Umbilical cord (tissue), 2 donors: Measurements from ENCODE around the gene GNGT2. TPM values are rescaled to one million over a fixed set of nuclear protein-coding genes. Genes with fewer than 3 reads are reported as not detected.
A peak's percentile ranks its signal among the peaks of the same experiment; 100 is the strongest.

Source experiments
- DNase-seq: peaks from one replicate; pipeline ENCODE4 v3.0.0-alpha.2; 2015; ENCODE audit warnings: low spot score
- total RNA-seq: library from RNA; depleted of rRNA; stranded (reverse); fragments of >200 nt; gene quantifications from one replicate; pipeline ENCODE4 v1.2.3, GENCODE V29; 2014; ENCODE audit warnings: low replicate concordance; ENCODE audit not compliant: insufficient read depth

The GNGT2 gene
- total RNA-seq, 1 donor from 2014 or later, result not detected

DNA sequence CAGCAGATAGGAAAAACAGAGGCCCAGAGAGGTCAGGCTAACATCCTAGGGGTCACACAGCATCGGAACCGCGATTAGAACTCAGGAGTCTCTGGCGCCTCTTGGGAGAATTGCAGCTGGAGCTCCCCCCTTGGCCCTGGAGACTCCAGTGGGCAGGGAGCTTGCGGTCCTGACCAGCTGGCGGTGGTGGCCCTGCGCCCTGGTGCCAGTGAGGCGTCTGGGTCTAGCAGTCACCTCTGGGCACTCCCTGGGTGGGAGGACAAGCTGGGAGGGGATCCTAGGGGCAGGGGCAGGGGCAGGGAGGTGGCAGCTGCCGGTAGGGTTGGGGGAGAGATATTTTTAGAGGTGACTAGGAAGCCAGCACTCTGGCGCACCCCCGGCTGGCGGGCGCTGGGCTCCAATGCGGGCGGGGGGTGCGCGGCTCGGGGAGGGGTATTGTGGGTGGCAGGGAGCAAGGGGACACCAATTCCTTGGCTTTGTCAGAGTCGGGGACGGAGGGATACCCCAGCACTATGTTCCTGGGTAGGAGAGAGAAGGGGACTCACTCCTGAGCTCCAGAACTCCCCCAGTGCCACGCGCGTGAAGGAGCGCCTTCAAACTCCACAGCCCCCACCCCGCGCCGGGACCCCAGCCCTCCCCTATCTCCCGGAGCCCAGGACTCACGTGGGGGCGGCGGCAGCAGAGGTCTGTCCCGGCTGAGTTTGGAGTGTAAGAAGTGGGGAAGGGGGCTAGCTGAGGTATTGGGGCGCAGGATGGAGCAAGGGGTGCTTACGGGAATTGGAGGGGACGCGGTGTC, 19.6 kb upstream of the GNGT2 start:
- no peak for DNase-seq

DNA sequence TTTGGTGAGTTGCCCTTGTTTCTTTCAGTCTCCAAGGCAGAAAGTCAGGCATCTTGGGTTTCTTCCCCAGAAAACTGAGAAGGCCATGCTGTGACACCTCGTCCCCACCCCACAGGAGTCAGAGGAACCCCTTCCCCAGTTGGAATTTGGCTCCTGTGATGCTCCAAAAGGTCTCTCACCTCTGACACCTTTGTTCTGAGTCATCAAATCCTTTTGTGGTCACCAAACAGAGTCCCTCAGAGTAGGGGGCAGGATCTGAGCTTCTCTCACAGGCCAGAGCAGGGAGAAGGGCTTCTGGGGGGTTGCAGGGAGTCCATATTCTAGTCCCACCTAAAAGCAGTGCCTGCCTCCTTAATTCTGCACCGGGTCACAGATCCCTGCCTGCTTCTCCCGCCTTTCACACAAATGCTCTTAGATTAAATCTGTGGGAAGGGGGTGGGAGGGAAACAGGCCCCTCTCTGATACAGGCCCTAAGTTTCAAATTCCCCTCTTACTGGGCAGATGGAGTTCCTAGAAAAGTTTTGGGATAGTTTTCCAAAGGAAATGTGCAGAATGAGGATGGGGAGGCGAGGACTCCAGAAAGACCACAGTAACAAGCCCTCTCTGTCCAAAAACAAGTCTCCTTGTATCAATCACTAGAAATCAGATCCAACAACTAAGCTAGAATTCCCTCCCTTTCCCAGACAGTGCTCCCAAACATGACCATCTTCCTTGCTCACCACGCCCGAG, 18.9 kb upstream of the GNGT2 start:
- DNase-seq, result no peak

DNA sequence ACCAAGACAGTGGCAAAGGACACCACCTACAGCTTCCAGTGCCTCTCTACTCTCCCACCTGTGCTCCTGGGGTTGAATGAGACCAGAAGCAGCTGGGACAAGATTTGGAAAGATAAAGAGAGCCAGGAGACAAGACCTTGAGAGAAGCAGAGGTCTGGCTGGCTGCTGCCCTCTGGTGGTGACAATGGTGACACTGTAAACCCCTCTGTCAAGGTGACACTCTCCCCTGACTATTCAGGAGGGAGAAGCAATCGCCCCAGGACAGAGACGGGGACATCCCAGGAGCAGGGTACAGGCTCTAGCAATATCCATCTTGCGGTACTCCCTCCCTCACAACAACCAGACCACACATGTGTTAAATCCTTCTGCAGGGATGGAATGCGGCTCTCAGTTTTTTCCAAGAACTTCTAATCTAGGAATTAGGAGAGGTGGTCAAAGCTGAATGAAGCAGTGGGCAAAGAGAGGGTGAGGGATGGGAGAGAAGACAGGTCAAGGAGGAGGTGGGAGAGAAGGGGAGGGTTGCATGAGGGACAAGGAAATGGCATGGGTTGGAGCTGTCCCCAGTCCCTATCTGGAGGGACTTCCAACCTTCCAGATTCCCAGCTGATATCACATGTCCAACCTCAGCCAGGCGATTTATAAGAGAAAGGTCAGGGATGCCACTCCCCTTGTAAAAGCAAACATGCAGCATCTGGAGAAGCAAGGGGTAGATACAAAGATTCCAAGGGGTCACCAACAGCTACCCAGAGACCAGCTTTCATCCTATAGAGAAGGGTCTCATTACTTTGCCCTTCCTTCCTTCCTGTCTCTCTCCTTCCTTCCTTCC, 17.3 kb upstream of the GNGT2 start:
- DNase-seq, result peak; percentile 66

DNA sequence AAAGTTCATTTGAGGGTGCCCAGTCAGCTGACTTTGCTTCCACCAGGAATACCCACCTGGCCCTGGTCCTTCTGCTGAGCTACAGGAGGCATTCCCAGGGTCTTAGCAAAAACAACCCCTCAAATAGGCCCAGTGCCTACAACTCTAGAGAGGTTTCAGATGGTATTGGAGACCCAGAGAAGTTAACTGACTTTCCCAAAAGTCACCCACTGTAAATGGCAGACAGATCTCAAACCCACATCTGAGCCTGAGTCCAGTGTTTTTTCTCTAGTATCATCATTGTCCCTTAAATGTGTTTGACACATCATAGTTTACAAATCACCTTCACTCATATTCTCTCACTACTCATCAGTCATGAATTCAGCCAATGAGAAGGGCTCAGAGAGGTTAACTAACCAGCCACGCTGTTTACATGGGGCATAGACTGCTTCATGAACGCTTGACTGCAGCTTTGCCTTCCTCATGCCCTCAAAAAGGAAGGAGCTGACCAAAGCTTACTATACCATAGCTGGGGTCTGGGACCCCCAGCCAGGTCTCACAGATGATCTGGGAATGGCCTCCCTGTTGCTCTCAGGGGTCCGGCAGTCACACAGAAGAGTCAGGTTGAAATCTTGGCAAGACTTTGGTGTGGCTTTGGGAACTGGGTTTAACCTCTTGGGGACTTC, 16.5 kb upstream of the GNGT2 start:
- DNase-seq, result no peak

DNA sequence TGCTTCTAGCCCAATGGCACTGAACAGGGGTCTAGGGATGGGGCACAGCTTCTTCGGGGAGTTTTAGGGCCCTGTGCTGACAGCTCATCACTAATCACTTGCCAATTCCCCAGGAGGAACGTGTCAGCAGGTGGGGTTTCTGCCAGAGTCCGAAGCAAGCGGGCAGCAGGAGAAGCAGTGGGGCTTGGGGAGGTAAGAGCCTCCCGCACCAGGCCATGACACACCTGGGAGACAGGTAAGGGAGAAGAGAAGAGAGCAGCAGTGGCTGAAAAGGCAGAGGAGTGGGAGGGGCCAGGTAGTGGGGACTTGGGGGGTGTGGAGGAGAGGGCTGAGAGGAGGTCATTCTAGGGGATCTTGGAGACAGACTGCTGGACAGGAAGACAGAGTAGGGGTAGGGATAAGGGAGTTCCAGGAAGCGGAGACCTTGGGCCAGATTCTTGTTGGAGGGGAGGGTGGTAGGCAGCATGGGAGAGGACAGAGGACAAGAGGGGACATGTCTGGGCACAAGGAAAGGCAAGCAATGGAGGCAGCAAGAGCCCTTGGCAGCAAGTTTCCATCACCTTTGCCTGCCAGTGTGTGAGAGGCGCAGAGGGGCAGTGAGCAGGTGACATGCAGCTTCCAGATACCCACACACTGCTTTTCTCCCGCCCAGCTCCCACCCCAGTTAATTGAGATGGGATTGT, 15.3 kb upstream of the GNGT2 start:
- no peak for DNase-seq

DNA sequence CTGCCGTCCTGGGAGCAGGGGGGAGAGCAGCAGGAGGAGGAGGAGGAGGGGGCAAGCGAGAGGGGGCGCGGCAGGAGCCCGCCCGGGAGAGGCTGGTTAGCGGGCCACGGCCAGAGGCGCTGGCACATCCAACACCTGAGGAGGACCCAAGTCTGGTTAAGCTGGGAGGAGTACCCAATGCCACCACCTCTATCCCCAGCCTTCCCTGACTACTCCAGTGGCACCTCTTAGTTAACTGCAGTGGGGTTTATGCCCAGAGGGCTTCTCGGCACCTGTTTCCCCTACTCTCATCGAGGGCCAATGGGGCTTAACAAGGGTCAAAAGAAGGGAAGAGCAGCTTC, 14.6 kb upstream of the GNGT2 start:
- DNase-seq, result no peak

DNA sequence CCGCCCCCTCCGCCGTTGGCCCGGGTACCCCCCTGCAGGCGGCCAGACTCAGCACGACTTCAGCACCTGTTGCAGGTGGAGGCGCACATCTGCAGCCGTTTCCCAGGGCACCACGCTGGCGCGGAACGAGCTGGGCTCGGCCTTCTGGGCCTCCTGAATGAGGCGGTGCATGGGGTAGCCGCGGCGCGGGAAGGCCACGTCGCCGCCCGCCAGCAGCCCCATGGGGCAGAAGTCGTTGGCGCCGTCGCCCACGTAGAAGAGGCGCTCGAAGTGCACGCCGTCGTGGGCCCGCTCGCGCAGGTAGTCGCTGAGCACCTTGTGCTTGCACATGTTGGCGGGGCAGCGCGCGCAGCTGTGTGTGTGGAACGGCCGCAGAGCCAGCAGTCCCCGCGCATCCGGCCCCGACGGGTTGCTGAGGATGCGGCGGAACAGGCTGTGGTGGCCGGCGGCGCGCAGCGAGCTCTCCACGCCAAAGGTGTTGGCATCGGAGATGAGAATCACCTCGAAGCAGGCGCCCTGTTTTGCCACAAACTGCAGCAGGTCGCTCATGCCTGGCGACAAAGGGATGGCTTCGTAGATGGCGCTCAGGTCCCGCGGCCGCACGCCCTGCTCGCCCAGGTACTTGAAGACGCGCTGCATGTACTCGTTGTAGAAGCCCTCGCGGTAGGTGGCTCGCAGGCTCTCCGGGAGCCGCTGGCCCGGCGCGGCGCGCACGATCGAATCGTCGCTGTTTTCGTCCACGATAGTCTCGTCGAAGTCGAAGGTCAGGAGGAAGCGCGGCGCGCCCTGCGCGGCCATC, 14.0 kb upstream of the GNGT2 start:
- DNase-seq, result no peak

DNA sequence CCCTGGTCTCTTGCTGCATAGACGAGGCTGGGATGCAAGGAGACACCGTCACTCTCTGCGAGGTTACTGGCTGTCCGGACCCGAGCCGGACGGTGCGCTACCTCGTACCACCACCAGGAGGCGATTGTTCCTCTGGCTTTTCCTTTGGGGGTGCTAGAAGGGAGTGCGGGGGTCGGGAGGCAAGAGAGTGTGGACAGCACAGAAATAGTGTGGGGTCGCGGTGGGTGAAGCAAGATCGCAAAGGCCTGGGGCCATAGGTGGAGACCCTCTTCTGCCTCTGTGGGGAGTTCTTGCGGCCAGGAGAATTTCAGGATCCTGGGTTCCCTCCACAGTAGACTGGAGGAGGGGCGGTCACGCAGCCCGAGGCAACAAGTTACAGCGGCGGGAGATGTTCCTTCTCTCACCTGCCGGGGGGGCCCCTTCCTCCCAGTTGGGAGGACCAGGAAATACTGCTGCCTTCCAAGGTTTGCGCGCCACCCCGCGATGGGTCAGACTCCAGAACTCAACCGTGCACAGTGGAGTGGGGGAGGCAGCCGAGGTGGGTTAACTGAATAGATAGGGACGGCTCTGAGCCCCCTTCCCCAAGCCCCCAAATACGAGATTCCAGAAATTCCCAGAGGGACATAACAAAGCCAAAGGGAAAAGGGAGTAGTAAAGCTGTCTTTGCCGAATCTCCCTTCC, 13.3 kb upstream of the GNGT2 start:
- peak; percentile 31 for DNase-seq

DNA sequence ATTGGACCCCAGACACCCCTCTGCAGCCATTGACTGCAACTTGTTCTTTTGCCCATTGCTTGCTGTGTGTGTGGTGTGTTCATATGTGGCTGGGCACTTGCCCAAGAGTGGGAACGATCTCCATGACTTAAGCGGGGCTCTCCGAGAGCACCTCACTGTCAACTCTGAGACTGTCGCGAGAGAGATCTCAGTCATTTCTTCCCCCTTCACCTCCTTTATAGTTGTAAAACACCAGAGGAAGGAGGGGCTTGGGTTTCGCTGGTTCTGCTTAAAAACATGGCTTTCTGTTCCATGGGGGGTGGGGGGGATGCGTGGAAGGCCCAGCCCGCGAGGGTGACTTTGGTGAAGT, 12.8 kb upstream of the GNGT2 start:
- no peak for DNase-seq

DNA sequence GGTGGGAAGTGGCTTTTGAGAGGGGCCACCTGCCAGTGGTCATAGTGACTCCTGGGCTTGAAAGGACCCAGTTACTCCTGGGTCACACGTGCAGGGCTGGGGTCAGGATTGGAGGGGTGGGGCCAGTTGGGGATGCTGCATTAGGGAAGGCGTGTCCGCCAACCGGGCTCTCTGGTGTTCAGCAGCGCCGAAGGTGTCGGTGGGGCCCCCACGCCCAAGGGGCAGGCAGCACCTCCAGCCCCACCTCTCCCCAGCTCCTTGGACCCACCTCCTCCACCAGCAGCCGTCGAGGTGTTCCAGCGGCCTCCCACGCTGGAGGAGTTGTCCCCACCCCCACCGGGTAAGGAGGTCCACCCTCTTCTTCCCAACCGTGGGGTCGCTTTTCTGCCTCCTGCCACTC, 9.6 kb upstream of the GNGT2 start:
- no peak for DNase-seq

DNA sequence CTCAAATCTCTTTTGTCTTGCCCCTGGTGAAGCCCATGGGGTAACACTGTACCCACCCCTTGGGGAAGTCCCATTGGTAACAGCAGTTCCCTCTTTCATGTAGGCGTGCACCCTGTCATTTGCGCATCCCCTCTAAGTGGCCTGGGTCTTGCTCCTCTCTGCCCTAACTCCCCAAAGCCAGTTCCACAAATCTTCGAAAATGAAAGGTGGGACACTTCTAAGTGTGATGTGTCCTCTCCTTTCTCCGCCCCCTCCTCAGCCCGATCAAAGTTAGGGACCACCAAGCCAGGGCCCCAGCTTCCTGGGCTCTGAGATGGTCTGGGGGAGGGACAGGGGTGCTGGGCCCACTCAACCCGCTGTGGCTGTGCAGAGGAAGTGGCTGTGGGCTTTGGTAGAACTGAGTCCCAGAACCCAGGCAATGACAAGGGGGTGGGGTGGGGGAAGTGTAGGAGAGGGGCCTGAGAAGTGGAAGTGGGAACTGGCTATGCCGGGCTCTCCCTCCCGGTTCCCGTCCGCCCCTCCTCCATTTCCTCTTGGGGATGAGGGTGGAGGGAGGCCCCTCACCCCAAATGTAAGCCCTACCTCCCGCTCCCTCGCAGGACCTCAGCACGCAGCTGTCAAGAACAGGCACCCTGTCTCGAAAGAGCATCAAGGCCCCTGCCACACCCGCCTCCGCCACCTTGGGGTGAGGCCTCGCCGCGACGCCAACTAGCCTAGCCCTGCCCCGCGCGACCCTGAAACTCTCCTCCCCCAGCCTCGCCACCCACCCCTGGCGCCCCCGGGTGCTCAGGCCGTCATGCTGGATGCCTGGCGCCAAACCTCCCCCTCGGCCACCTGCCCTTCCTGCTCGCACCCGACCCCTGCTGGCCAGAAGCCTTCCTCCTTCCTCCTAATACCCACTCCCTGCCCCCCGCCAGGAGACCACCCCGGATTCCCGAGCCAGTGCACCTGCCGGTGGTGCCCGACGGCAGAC, 8.9 kb upstream of the GNGT2 start:
- DNase-seq, result no peak

DNA sequence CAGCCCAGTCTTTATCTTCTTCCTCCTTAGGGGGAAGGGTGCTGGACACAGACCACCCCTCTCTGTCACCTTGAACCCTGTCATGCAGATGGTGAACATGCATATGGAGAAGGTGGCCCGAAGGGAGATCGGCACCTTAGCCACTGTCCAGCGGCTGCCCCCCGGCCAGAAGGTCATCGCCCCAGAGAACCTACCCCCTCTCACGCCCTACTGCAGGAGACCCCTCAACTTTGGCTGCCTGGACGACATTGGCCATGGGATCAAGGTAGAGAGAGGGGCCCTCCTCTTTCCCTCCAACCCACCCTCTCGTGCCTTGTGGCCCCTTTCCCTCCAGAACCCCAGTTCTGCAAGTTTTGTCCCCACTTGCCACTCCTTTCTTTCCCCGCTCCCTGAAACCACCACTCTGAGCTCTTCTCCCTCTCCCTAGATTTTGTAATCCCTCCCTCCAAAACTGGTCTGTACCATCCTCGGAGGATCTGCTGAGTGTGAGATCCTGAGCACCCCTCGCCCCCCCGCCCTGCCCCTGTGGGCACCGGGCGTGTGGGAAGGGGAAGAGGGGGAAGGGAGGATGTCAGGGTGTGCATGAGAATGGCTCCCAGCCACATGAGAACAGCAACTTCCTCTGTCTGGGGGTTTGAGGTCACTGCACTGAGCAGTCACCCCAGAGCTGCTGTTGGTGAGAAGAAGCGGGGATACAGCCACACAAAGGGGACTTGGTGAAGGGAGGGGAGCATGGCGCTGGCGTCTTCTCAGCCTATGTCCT, 7.5 kb upstream of the GNGT2 start:
- peak; percentile 41 for DNase-seq

DNA sequence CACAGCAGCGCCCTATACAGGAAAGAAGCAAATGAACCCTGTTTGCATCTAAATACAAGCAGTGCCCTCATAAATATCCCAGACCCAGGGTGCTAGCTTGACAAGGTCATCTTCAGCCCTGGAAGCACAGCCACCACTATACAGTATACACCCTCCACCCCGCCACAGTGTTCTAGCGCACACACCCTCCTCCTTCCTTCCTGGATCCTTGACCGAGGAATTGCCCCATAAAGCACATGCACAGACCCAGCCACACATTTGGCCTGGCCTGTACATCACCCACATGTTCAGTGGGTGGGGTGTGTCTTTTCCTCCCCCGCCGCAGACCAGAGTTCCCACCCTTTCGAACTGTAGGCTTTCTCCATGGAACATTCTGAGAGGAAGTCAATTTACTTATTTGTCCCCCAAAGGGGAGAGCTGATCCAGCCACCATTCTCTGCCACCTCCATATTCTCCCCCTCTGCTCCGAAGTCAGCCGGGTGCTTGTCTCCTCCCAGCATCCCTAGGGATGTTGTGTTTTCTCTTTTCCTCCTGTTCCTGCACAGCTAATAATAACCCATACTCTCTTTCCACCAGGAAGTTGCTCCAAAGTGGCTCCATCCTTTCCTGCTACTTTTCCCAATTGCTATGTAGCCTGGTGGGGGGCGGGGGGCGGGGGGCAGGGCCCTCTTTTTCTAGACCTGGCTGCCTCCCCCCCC, 6.7 kb upstream of the GNGT2 start:
- DNase-seq, result no peak

DNA sequence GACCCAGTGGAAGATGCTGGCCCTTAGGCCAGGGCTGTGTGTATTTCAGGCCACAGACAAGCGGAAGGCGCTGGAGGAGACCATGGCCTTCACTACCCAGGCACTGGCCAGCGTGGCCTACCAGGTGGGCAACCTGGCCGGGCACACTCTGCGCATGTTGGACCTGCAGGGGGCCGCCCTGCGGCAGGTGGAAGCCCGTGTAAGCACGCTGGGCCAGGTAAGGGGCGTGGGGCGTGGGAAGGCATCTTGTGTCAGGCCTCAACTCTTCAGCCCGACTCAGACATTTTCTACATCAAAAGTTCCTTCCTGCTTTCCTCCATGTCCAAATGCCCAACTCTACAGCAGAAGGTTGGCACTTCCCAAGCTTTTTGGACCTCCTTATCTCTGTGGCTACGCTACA, 6.1 kb upstream of the GNGT2 start:
- DNase-seq, result no peak

DNA sequence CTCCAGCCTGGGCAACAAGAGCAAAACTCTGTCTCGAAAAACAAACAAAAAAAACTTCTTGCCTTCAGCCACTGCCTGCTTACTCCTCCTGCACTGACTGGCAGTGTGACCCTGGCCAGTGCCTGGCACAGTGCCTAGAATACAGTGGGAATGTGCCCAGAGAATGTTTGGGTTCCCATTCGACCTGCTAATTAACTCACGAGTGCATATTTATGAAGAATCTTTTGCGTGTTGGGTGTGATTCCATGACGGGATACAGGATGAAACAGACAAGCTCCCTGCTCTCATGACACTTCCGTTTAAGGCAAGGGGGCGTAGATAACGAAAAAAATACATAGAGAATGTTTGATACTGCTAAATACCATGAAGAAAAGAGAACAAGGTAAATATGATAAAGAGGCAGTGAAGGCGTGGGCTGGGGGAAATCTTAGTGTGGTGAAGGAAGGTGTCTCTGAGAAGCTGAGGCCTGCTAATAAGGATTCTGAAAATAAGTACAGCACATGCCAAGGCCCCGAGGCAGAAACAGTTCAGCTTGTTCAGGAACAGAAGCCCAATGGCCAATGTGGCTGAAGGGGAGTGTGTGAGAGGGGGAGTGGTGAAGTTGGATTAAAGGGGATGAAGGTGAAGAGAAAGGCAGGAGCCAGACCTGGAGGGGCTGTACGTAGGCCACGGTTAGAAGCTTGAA, 4.4 kb upstream of the GNGT2 start:
- DNase-seq, result no peak

DNA sequence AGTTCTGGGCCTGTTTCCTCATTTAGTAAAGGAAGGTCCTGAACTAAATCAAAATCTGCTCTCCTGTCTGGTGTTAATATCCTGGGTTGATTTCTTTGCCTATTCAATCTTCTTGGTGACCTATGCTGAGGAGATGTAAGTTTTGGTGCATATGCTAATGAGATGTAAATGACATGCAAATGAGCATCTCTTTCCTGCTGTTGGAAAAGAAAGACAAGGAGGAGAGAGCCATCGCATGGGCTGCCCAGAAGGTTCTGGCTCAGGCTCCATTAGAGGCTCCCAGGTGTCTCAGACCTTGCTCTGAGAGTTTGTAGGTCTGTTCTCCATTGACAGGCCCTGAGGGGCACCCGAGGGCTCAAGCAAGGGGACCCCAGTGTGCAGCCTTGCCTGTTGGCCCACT, 3.5 kb upstream of the GNGT2 start:
- DNase-seq, result no peak

DNA sequence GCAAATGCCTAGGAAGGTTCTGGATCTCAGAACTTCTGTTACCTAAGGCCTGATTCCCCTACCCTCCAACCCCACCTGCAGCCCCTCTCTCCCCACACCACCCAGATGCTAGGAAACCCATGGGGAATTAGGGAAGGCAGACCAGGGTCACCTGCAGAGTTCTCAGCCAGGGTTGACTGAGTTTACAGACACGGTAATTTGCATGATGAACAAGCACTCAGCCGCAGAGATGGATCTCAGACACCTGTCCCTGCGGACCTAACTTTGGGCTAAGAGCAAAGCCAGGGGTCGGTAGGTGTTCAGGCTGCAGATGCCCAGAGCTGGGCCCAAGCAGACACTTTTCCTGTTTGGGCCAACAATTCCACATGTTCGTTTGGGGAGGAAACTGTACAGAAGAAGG, 3.0 kb upstream of the GNGT2 start:
- DNase-seq, result no peak
